Kasumi-1 (cell line): Measurements from ENCODE around the gene SLC25A20.
"Not testable (repeated sequence)": the region's sequence is repeated elsewhere in the genome, so short reads cannot be mapped to it uniquely, and the experiment has no call there.

Source experiments
- DNase-seq, 2 experiments: peaks; one replicate each; lab custom pipeline; 2025; lab: John Stamatoyannopoulos, UW

The SLC25A20 gene

DNA sequence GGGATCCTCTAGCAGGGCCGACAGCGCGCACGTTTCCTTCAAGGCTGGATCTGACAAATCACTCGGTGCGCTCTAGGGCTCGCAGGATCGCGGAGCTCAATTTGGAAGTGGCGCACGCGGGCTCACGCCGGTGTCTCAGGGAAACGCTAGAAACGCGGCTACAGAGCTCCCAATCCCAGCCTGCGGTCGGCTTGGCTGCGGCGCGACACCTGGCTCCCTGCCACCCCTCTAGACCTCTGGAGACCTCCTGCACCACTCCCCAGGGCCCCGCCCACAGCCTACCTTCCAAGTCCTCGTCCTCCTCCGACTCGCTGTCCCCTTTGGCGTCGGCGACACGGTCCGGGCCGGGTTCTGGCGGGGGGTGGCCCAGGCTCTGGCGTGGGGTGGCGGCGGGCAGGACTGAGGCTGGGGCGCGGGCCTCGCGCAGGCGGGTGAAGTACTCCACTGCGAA is 51.6 kb downstream of the SLC25A20 start:
- peak; percentile 52 to 64 for DNase-seq

DNA sequence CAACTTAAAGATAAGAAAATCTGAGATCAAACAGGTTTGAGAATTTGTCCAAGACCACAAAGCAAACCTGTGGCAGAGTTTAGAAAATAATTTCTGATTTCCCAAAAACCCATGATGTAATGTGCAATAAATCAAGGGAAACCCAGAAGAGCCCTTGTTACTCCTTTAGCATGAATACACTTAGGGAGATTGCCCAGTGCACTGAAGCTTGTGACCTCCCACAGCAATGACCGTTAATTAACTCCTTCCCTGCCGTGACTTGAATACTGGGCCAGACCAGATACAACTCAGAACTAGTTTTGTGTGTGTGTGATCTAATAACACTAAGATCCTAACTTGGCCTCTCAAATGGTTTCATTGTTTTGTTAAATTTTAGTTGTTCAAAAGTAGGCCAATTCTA is 53.5 kb downstream of the SLC25A20 start:
- DNase-seq, result no peak

DNA sequence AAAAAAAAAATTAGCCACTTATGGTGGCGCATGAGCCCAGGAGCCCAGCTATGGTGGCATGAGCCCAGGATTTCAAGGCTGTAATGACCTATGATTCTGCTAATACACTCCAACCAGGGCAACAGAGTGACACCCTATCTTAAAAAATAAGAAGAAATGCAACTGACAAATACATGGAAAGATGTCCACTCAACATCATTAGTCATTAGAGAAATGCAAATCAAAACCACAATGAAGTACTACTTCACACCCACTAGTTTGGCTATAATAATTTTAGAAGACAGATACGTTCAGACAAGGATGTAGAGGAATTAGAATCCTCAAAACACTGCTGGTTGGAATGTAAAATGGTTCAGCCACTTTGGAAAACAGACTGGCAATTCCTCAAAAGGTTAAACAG is 61.5 kb downstream of the SLC25A20 start:
- DNase-seq, result no peak

DNA sequence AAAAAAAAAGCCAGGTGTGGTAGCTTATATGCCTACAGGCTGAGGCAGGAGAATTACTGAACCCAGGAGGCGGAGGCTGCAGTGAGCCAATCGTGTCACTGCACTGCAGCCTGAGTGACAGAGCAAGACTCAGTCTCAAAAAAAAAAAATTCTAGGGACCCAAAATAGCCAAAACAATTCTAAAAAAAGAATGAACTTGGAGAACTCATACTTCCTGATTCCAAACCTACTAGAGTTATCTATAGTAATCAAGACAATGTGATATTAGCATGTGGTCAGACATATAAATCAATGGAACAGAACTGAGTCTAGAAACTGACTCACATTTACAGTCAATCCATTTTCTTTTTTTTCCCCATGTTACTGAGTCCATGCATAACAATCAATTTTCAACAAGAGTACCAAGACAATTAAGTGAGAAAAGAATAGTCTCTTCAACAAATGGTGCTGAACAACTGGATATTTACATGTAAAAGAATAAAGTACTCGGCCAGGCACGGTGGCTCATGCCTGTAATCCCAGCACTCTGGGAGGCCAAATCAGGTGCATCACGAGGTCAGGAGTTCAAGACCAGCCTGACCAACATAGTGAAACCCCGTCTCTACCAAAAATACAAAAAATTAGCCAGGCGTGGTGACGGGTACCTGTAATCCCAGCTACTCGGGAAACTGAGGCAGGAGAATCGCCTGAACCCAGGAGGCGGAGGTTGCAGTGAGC is 62.9 kb downstream of the SLC25A20 start:
- no peak for DNase-seq

DNA sequence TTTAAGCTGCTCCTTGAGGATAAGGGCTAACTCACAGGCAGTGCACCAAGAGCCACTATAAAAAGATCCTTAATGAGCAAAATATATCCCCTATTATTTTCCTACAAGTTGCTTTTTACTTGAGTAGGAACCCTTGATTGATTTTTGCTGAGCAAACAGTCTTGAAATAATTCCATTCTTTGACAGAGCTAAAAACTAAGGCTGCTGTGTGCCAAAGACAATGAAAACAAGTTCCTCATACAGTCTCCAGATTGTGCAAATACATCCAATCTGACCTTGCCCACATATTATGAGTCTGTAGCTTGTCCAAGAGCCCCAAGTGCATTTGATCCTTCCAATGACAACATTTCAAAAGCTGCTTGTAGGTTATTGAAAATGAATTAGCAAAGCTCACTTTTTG is 66.0 kb downstream of the SLC25A20 start:
- no peak for DNase-seq

DNA sequence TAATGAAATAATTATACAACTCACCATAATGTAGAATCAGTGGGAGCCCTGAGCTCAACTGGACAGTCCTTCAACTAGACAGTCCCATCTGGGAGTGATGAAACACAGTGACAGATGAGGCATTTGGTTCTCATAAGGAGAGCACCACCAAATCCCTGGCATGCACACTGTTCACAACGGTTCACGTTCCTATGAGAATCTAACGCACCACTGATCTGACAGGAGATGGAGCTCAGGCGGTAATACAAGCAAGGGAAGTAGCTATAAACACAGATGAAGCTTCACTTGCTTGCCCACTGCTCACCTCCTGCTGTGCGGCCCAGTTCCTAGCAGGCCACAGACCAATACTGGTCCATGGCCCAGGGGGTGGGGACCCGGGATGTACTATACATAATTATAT is 68.0 kb downstream of the SLC25A20 start:
- DNase-seq, result no peak

DNA sequence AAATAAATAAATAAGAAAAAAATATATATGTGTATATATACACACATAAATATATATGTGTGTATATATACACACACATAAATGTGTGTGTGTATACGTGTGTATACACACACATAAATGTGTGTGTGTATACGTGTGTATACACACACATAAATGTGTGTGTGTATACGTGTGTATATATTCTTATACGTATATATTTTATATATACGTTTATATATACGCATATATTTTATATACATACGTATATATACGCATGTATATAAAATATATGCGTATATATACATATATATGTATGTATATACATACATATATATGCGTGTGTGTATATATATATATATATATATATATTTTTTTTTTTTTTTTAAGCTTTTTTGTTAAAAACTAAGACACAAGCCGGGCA is 69.2 kb downstream of the SLC25A20 start:
- not testable (repeated sequence) for DNase-seq

DNA sequence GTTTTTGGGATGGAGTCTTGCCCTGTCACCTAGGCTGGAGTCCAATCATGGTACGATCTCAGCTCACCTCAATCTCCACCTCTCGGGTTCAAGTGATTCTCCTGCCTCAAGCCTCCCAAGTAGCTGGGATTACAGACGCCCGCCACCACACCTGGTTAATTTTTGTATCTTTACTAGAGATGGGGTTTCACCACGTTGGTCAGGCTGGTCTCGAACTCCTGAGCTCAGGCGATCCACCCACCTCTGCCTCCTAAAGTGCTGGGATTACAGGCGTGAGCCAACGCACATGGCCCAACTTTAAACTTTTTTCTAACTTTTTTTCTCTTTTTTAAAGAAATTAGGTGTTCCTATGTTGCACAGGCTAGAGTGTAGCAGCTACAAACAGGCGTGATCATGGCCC is 70.8 kb downstream of the SLC25A20 start:
- DNase-seq, result not testable (repeated sequence)

DNA sequence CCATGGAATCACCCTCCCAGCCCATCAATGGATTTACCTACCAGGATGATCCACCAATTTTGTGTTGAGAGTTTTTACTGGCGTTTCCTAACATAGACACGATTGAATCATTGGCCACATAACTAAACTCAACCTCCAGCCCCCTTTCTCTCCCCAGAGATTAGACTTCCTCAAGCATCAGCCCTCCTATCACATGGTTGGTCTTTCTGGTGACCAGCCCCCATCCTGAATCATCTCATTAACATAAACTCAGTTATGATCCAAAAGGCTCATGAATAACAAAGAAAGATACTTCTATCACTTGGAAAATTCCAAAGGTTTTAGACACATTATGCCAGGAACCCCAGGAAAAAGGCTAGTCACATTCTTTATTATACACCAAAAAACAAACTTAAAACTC is 72.2 kb downstream of the SLC25A20 start:
- no peak for DNase-seq

DNA sequence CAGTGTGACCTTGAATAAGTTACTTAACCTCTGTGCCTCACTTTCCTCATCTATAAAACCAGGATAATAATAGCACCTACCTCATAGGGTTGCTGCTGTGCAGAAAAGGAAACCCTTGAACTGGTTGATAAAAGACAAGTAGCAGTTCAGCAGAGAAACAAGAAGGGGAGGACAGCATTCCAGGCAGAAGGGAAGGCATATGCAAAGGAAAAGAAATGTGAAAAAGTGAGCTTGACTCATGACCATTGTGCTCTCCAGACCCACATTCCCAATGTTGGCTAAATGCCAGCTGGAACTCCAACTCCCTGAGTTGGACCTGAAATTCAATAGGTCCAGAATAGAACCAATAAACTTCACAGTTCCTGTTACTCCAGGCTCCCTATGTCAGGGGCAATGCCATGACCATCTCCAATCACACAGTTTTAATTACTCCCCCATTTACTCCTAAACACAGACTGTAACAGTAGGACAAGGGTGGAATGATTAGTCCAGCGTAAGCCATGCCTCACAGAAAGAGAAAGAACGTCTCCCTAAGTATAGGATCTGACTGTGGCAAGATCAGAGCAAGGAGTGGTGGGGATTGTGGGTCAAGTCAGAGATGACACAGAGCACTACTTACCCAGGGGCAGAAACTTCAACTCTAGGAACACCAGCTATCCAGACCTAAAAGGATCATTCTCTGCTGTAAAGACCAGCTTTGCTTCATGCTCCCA is 77.9 kb downstream of the SLC25A20 start:
- DNase-seq, result no peak

DNA sequence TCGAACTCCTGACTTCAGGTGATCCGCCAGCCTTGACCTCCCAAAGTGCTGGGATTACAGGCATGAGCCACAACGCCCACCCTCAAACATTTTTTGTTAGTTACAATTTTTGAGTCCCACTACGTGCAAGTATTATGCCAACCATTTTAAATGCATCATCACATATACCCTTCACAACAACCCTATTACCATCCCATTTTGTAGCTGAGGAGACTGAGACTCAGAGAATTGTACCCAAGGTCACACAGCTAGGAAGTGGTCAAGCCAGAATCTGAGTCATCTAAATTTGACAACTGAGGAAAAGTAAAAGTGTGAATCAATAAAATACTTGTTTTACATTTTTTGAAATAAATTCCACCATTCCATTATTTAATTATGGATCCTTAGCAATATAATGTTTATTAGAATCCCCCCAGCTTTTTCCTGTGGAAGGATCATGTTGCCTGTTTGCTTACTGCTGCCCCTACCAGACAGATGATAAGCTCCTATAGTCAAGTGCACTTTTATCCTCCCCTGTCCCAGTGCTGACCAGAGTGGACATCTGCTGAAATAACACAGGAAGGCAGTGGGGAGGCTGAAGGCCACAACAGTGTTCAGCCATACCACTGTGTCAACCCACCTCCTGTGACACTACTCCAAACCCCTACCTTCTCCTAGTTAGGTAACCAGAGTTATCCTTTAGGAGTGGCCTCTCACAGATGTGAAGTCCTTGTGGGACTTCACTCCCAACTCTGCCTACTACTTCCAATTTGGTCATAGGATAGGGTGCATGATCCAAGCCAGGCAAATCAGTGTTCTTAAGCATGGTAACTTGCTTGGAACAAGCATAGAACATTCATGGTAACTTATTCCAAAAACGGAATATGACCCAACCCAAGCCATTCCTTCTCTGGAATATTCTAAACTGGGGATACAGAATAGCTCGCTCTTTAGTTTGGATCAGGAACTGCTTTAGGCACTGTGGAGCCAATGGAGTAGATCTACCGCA is 79.2 kb downstream of the SLC25A20 start:
- no peak for DNase-seq

DNA sequence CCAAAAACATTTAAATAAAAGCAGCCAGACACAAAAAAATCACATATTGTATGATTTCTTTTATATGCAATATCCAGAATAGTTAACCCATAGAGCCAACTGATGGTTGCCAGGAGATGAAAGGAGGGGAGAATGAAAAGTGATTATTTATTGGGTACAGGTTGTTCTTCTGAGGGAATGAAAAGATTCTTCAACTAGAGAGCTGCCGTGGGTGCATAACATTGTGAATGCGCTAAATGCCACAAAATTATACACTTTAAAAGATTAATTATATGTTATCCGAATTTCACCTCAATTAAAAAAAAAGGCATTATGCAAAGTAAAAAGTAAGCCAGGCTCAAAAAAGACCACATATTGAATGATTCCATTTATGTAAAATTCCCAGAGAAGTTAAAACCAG is 87.2 kb downstream of the SLC25A20 start:
- no peak for DNase-seq
